Liver (tissue), 9 donors: ENCODE results near the gene SLC16A14. TPM values are rescaled to one million over a fixed set of nuclear protein-coding genes. Genes with fewer than 3 reads are reported as not detected.

Experiments
- DNase-seq: peaks from one replicate; pipeline ENCODE4 v3.0.0-alpha.2; 2017; ENCODE audit warnings: low spot score
- H3K27ac ChIP-seq, 2 donors: one replicate each; pipeline ENCODE4 v1.7.0; 2013; ENCODE audit warnings: inconsistent platforms in 2 of 2, low read length in 2 of 2, control low read depth in 1 of 2, low read depth in 1 of 2, mild to moderate bottlenecking in 1 of 2
- H3K27me3 ChIP-seq, 4 donors: one replicate each; pipeline versions ENCODE4 v1.6.1 to v1.7.0; 2013; ENCODE audit warnings: low read length in 3 of 4, inconsistent platforms in 1 of 4, mild to moderate bottlenecking in 1 of 4, moderate library complexity in 1 of 4; ENCODE audit not compliant: control insufficient read depth in 4 of 4, insufficient read depth in 4 of 4
- H3K36me3 ChIP-seq, 4 donors: one replicate each; pipeline versions ENCODE4 v1.6.1 to v1.7.0; 2013; ENCODE audit warnings: low read length in 3 of 4, mild to moderate bottlenecking in 3 of 4, low read depth in 1 of 4, moderate library complexity in 1 of 4; ENCODE audit not compliant: control insufficient read depth in 4 of 4, insufficient read depth in 3 of 4
- H3K4me1 ChIP-seq, 4 donors: one replicate each; pipeline versions ENCODE4 v1.6.1 to v1.7.0; 2013; ENCODE audit warnings: low read length in 3 of 4, mild to moderate bottlenecking in 3 of 4, moderate library complexity in 1 of 4; ENCODE audit not compliant: control insufficient read depth in 4 of 4, insufficient read depth in 4 of 4
- H3K4me3 ChIP-seq, 3 donors: one replicate each; pipeline versions ENCODE4 v1.6.1 to v1.7.0; 2013; ENCODE audit warnings: low read length in 3 of 3, control low read depth in 1 of 3, low read depth in 1 of 3, mild to moderate bottlenecking in 1 of 3
- H3K9ac ChIP-seq, 2 donors: one replicate each; pipeline ENCODE4 v1.7.0; 2013; ENCODE audit warnings: low read length in 2 of 2, mild to moderate bottlenecking in 2 of 2, moderate library complexity in 2 of 2, control low read depth in 1 of 2, low read depth in 1 of 2
- H3K9me3 ChIP-seq, 4 donors: one replicate each; pipeline versions ENCODE4 v1.6.1 to v1.7.0; 2013; ENCODE audit warnings: low read length in 3 of 4; ENCODE audit not compliant: control insufficient read depth in 4 of 4
- CTCF ChIP-seq: fragments of 150-350 bp; IDR thresholded peaks from 2 replicates; pipeline ENCODE4 v1.5.1; 2017; ENCODE audit warnings: improper control_type of control experiment, low read depth, low read length; ENCODE audit not compliant: missing input control
- FOXA1 ChIP-seq: IDR thresholded peaks from 2 replicates; pipeline ENCODE4 v1.6.1; 2016; ENCODE audit warnings: antibody characterized with exemption
- FOXA2 ChIP-seq: IDR thresholded peaks from 2 replicates; pipeline ENCODE4 v1.6.1; 2016; ENCODE audit warnings: antibody characterized with exemption
- GABPA ChIP-seq, 2 donors: IDR thresholded peaks in 1 of 2; conservative IDR thresholded peaks in 1 of 2; 2 replicates each; pipeline ENCODE4 v1.6.1; 2016; ENCODE audit warnings: antibody characterized with exemption in 2 of 2, mild to moderate bottlenecking in 1 of 2, moderate library complexity in 1 of 2
- HNF4A ChIP-seq, 2 donors: conservative IDR thresholded peaks; 2 replicates each; pipeline ENCODE4 v1.6.1; 2016; ENCODE audit warnings: antibody characterized with exemption in 2 of 2, mild to moderate bottlenecking in 2 of 2
- HNF4G ChIP-seq: IDR thresholded peaks from 2 replicates; pipeline ENCODE4 v1.6.1; 2016; ENCODE audit warnings: antibody characterized with exemption
- JUND ChIP-seq, 2 donors: IDR thresholded peaks; 2 replicates each; pipeline ENCODE4 v1.6.1; 2016; ENCODE audit warnings: antibody characterized with exemption in 2 of 2
- MAX ChIP-seq: IDR thresholded peaks from 2 replicates; pipeline ENCODE4 v1.6.1; 2016; ENCODE audit warnings: antibody characterized with exemption
- NR2F2 ChIP-seq: IDR thresholded peaks from 2 replicates; pipeline ENCODE4 v1.6.1; 2016; ENCODE audit warnings: antibody characterized with exemption
- RAD21 ChIP-seq, 2 donors: IDR thresholded peaks; 2 replicates each; pipeline ENCODE4 v1.6.1; 2016; ENCODE audit warnings: antibody characterized with exemption in 2 of 2, mild to moderate bottlenecking in 2 of 2
- REST ChIP-seq: IDR thresholded peaks from 2 replicates; pipeline ENCODE4 v1.6.1; 2016; ENCODE audit warnings: antibody characterized with exemption, mild to moderate bottlenecking
- SP1 ChIP-seq: IDR thresholded peaks from 2 replicates; pipeline ENCODE4 v1.6.1; 2018; ENCODE audit warnings: antibody characterized with exemption, mild to moderate bottlenecking
- TAF1 ChIP-seq: conservative IDR thresholded peaks from 2 replicates; pipeline ENCODE4 v1.6.1; 2016; ENCODE audit warnings: antibody characterized with exemption, mild to moderate bottlenecking
- YY1 ChIP-seq: IDR thresholded peaks from 2 replicates; pipeline ENCODE4 v1.6.1; 2016; ENCODE audit warnings: antibody characterized with exemption, mild to moderate bottlenecking
- ZBTB33 ChIP-seq: IDR thresholded peaks from 2 replicates; pipeline ENCODE4 v1.6.1; 2016; ENCODE audit warnings: antibody characterized with exemption
- WGBS: extraction: QIAGEN DNeasy Blood & Tissue Kit; methylation state at CpG from one replicate; pipeline ENCODE4 v1.1.7; 2013; 5-methylcytosine and 5-hydroxymethylcytosine counted together
- polyA plus RNA-seq, 2 donors: library from polyadenylated mRNA; stranded (reverse) in 1 of 2; unstranded in 1 of 2; fragments of 200-250 nt in 1 of 2; fragments of >200 nt in 1 of 2; fragmentation: Nextera tagmentation in 1 of 2; extraction: Ambion mirVana in 1 of 2; gene quantifications; one replicate each; pipeline versions ENCODE4 v1.2.1 to v1.2.3, GENCODE V29; 2013 to 2015
- total RNA-seq, 2 donors: library from RNA; depleted of rRNA; stranded (reverse); fragments of >200 nt; gene quantifications; one replicate each; pipeline ENCODE4 v1.2.3, GENCODE V29; 2014
- donor health status: healthy.
- donor health status: healthy.
- donor health status: healthy.
- donor health status: healthy.
- donor health status: healthy.

SLC16A14 gene
- total and polyA plus RNA-seq, 4 donors = 0.28 to 3.7 (median 1.1) TPM

- TF ChIP-seq FOXA1 (no peak), MAX (no peak), HNF4A (conservative IDR thresholded peaks at IDR 0.05) (no peak), JUND (IDR thresholded peaks at IDR 0.05) (no peak), FOXA2 (no peak), SP1 (no peak), HNF4G (no peak), RAD21 (IDR thresholded peaks at IDR 0.05) (no peak), NR2F2 (no peak), YY1 (no peak)
These were observed 22.2 kb upstream of the SLC16A14 start (continued) for GRCh38 chr2:230090967-230091366.

GRCh38 chr2:230085201-230085600 is 16.5 kb upstream of the SLC16A14 start:
- Histone ChIP-seq H3K27me3 (no peaks in the 10 kb centered on the region), H3K4me1 (no peaks in the 10 kb centered on the region), H3K9me3 (no peaks in the 10 kb centered on the region), H3K9ac (no peak overlapping the region), H3K27ac (no peak overlapping the region), H3K4me3 (no peak overlapping the region), H3K36me3 (no peaks in the 10 kb centered on the region)
- no peak for TF ChIP-seq RAD21 (IDR thresholded peaks at IDR 0.05)
- TF ChIP-seq TAF1 = no peak
- TF ChIP-seq JUND (IDR thresholded peaks at IDR 0.05) = no peak
- TF ChIP-seq CTCF = no peak
- TF ChIP-seq NR2F2 = no peak
- TF ChIP-seq MAX = no peak
- no peak for TF ChIP-seq REST
- no peak for TF ChIP-seq ZBTB33
- no peak for TF ChIP-seq GABPA (IDR thresholded peaks at IDR 0.05 in 1 of 2, conservative IDR thresholded peaks at IDR 0.05 in 1 of 2)
- WGBS = 81% methylated on average over 7 of the region's 7 CpGs
- DNase-seq = no peak
